ENCODE results near the gene PGAM1. TPM values are rescaled to one million over a fixed set of nuclear protein-coding genes. Genes with fewer than 3 reads are reported as not detected.

PGAM1 gene
- total and polyA plus RNA-seq, 2 of the 13 experiments (the other 11 are each of a cell fraction or from before 2014, with no cell fraction given) = 354 to 483 TPM

DNA sequence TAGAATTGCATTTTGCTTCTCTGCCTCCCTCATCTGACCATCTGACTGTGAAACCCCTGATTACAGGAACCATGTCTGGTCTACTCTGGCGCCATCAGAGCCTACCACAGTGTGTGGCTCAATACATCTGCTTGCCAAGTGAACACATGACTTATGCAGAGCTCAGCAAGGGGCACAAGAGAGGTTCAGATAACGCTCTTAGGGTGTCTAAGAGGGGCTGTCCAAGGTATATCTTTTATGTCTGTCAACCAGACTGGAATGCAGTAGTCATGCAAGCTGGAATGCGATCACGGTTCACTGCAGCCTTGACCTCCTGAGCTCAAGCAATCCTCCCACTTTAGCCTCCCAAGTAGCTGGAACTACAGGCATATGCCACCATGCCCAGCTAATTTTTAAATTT, 14.6 kb upstream of the PGAM1 start (continued):
- TF ChIP-seq, protein P1, sequence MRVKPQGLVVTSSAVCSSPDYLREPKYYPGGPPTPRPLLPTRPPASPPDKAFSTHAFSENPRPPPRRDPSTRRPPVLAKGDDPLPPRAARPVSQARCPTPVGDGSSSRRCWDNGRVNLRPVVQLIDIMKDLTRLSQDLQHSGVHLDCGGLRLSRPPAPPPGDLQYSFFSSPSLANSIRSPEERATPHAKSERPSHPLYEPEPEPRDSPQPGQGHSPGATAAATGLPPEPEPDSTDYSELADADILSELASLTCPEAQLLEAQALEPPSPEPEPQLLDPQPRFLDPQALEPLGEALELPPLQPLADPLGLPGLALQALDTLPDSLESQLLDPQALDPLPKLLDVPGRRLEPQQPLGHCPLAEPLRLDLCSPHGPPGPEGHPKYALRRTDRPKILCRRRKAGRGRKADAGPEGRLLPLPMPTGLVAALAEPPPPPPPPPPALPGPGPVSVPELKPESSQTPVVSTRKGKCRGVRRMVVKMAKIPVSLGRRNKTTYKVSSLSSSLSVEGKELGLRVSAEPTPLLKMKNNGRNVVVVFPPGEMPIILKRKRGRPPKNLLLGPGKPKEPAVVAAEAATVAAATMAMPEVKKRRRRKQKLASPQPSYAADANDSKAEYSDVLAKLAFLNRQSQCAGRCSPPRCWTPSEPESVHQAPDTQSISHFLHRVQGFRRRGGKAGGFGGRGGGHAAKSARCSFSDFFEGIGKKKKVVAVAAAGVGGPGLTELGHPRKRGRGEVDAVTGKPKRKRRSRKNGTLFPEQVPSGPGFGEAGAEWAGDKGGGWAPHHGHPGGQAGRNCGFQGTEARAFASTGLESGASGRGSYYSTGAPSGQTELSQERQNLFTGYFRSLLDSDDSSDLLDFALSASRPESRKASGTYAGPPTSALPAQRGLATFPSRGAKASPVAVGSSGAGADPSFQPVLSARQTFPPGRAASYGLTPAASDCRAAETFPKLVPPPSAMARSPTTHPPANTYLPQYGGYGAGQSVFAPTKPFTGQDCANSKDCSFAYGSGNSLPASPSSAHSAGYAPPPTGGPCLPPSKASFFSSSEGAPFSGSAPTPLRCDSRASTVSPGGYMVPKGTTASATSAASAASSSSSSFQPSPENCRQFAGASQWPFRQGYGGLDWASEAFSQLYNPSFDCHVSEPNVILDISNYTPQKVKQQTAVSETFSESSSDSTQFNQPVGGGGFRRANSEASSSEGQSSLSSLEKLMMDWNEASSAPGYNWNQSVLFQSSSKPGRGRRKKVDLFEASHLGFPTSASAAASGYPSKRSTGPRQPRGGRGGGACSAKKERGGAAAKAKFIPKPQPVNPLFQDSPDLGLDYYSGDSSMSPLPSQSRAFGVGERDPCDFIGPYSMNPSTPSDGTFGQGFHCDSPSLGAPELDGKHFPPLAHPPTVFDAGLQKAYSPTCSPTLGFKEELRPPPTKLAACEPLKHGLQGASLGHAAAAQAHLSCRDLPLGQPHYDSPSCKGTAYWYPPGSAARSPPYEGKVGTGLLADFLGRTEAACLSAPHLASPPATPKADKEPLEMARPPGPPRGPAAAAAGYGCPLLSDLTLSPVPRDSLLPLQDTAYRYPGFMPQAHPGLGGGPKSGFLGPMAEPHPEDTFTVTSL (CRISPR knock-in tag; IDR thresholded peaks at IDR 0.05; ENCODE audit: borderline replicate concordance) = no peak
- no peak for TF ChIP-seq ZNF205 (CRISPR knock-in tag; IDR thresholded peaks at IDR 0.05)
- TF ChIP-seq ZNF383 (CRISPR knock-in tag; IDR thresholded peaks at IDR 0.05; ENCODE audit: borderline replicate concordance) = no peak
- TF ChIP-seq ZNF670 (CRISPR knock-in tag; IDR thresholded peaks at IDR 0.05; ENCODE audit: borderline replicate concordance) = no peak
- no peak for TF ChIP-seq CHD4 (IDR thresholded peaks at IDR 0.05; ENCODE audit: borderline replicate concordance, low read length)
- no peak for TF ChIP-seq RBFOX2 (IDR thresholded peaks at IDR 0.05; ENCODE audit: low read depth, low read length)
- TF ChIP-seq, protein P2, sequence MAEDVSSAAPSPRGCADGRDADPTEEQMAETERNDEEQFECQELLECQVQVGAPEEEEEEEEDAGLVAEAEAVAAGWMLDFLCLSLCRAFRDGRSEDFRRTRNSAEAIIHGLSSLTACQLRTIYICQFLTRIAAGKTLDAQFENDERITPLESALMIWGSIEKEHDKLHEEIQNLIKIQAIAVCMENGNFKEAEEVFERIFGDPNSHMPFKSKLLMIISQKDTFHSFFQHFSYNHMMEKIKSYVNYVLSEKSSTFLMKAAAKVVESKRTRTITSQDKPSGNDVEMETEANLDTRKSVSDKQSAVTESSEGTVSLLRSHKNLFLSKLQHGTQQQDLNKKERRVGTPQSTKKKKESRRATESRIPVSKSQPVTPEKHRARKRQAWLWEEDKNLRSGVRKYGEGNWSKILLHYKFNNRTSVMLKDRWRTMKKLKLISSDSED (CRISPR knock-in tag; IDR thresholded peaks at IDR 0.05) = no peak
- TF ChIP-seq ZNF460 (CRISPR knock-in tag; IDR thresholded peaks at IDR 0.05; ENCODE audit: borderline replicate concordance) = peak; percentile 68; the same call in 1 of the 2 replicates
- no peak for TF ChIP-seq LCORL (IDR thresholded peaks at IDR 0.05)
- no peak for TF ChIP-seq LCORL (CRISPR knock-in tag; IDR thresholded peaks at IDR 0.05)
- TF ChIP-seq MAZ (IDR thresholded peaks at IDR 0.05; ENCODE audit: borderline replicate concordance, low read depth, low read length) = no peak
- TF ChIP-seq MAZ (CRISPR knock-in tag; IDR thresholded peaks at IDR 0.05; ENCODE audit: low read depth) = no peak
- TF ChIP-seq CBFB (CRISPR knock-in tag; IDR thresholded peaks at IDR 0.05) = no peak
- TF ChIP-seq, protein P3, sequence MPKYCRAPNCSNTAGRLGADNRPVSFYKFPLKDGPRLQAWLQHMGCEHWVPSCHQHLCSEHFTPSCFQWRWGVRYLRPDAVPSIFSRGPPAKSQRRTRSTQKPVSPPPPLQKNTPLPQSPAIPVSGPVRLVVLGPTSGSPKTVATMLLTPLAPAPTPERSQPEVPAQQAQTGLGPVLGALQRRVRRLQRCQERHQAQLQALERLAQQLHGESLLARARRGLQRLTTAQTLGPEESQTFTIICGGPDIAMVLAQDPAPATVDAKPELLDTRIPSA (CRISPR knock-in tag; IDR thresholded peaks at IDR 0.05; ENCODE audit: borderline replicate concordance) = no peak
- TF ChIP-seq ZNF549 (CRISPR knock-in tag; IDR thresholded peaks at IDR 0.05) = no peak
- TF ChIP-seq MAFG (CRISPR knock-in tag; IDR thresholded peaks at IDR 0.05) = no peak
- TF ChIP-seq NFYC (CRISPR knock-in tag; IDR thresholded peaks at IDR 0.05) = no peak
- TF ChIP-seq, protein P4, sequence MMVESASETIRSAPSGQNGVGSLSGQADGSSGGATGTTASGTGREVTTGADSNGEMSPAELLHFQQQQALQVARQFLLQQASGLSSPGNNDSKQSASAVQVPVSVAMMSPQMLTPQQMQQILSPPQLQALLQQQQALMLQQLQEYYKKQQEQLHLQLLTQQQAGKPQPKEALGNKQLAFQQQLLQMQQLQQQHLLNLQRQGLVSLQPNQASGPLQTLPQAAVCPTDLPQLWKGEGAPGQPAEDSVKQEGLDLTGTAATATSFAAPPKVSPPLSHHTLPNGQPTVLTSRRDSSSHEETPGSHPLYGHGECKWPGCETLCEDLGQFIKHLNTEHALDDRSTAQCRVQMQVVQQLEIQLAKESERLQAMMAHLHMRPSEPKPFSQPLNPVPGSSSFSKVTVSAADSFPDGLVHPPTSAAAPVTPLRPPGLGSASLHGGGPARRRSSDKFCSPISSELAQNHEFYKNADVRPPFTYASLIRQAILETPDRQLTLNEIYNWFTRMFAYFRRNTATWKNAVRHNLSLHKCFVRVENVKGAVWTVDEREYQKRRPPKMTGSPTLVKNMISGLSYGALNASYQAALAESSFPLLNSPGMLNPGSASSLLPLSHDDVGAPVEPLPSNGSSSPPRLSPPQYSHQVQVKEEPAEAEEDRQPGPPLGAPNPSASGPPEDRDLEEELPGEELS (CRISPR knock-in tag; IDR thresholded peaks at IDR 0.05) = no peak; the same call in 1 of the 2 replicates
- no peak for TF ChIP-seq CCDC6 (CRISPR knock-in tag; IDR thresholded peaks at IDR 0.05)
- TF ChIP-seq, protein P5, sequence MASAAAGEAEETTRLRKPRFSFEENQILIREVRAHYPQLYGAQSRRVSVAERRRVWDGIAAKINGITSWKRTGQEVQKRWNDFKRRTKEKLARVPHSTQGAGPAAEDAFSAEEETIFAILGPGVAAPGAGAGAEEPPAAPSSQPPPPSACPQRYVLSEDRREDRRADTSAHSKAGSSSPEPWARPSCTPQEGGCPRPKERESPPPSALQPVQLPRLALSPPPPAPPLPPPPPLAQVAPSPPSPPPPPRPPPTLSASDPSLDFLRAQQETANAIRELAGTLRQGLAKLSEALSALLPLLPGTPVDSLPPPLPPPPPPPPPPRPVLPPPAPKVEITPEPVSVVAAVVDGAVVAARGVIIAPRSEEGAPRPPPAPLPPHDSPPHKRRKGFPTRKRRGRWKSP (CRISPR knock-in tag; IDR thresholded peaks at IDR 0.05) = no peak
- TF ChIP-seq ZFP62 (CRISPR knock-in tag; IDR thresholded peaks at IDR 0.05) = no peak
- no peak for TF ChIP-seq CCAR2 (optimal IDR thresholded peaks at IDR 0.05; ENCODE audit: low read depth, low read length)

Data from HepG2 (cell line).